Mammary epithelial cell (primary cell): ENCODE measurements around the gene PIKFYVE.
"Not testable (repeated sequence)": the region's sequence is repeated elsewhere in the genome, so short reads cannot be mapped to it uniquely, and the experiment has no call there.

Experiments used
- EZH2 ChIP-seq: IDR thresholded peaks from 2 replicates; pipeline ENCODE4 v1.6.1; 2012; ENCODE audit warnings: low read length, inconsistent platforms, borderline replicate concordance
- TF ChIP-seq, protein P1 (sequence below), 2 donors: IDR thresholded peaks in 1 of 2; conservative IDR thresholded peaks in 1 of 2; 2 replicates each; pipeline ENCODE4 v1.5.1; 2011 to 2012; ENCODE audit warnings: inconsistent platforms in 2 of 2, low read length in 2 of 2, mild to moderate bottlenecking in 2 of 2, control low read depth in 1 of 2, low read depth in 1 of 2; ENCODE audit not compliant: insufficient read depth in 1 of 2; ENCODE audit errors: extremely low read depth in 1 of 2

DNA sequence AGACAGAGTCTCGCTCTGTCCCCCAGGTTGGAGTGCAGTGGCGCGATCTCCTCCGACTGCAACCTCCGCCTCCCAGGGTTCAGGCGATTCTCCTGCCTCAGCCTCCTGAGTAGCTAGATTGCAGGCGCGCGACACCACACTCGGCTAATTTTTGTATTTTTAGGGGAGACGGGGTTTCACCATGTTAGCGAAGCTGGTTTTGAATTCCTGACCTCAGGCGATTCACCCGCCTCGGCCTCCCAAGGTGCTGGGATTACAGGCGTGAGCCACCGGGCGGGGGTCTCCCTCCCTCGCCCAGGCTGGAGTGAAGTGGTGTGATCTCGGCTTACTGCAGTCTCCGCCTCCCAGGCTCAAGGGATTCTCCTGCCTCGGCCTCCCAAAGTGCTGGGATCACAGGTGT, 1.5 kb downstream of the PIKFYVE start:
- TF ChIP-seq EZH2, result not testable (repeated sequence)
- TF ChIP-seq, protein P1, sequence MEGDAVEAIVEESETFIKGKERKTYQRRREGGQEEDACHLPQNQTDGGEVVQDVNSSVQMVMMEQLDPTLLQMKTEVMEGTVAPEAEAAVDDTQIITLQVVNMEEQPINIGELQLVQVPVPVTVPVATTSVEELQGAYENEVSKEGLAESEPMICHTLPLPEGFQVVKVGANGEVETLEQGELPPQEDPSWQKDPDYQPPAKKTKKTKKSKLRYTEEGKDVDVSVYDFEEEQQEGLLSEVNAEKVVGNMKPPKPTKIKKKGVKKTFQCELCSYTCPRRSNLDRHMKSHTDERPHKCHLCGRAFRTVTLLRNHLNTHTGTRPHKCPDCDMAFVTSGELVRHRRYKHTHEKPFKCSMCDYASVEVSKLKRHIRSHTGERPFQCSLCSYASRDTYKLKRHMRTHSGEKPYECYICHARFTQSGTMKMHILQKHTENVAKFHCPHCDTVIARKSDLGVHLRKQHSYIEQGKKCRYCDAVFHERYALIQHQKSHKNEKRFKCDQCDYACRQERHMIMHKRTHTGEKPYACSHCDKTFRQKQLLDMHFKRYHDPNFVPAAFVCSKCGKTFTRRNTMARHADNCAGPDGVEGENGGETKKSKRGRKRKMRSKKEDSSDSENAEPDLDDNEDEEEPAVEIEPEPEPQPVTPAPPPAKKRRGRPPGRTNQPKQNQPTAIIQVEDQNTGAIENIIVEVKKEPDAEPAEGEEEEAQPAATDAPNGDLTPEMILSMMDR (conservative IDR thresholded peaks at IDR 0.05 in 1 of 2, IDR thresholded peaks at IDR 0.05 in 1 of 2; ENCODE audit: extremely low read depth in 1 of 2, insufficient read depth in 1 of 2, low read depth in 1 of 2, low read length in 2 of 2), result not testable (repeated sequence)
